Gastrocnemius medialis (tissue), 4 donors: ENCODE data around the gene CIDEB. TPM values are rescaled to one million over a fixed set of nuclear protein-coding genes. Genes with fewer than 3 reads are reported as not detected.

ENCODE experiments used
- ATAC-seq, 2 donors: fragments of 150-250 bp; one replicate each; pipeline ENCODE4 v1.9.1; 2016
- DNase-seq, 2 donors: peaks; one replicate each; pipeline ENCODE4 v3.0.0-alpha.2; 2019
- H3K27ac ChIP-seq, 4 donors: fragments of 200-600 bp; sonication (generic); 1 replicate in 1 of 4; 2 replicates in 3 of 4; pipeline ENCODE4 v1.5.1; 2016 to 2018; ENCODE audit warnings: mild to moderate bottlenecking in 2 of 4, moderate library complexity in 1 of 4
- H3K27me3 ChIP-seq, 3 donors: fragments of 200-600 bp; sonication (generic) in 2 of 3; 1 replicate in 1 of 3; 2 replicates in 2 of 3; pipeline versions ENCODE4 v1.5.1 to v1.6.0; 2016 to 2019; ENCODE audit warnings: mild to moderate bottlenecking in 1 of 3, moderate library complexity in 1 of 3
- H3K36me3 ChIP-seq, 2 donors: fragments of 200-600 bp; sonication (generic) in 1 of 2; one replicate each; pipeline ENCODE4 v1.5.1; 2017 to 2018
- H3K4me1 ChIP-seq, 2 donors: fragments of 200-600 bp; sonication (generic) in 1 of 2; one replicate each; pipeline ENCODE4 v1.5.1; 2016 to 2017; ENCODE audit warnings: mild to moderate bottlenecking in 2 of 2
- H3K4me3 ChIP-seq, 4 donors: fragments of 200-600 bp; sonication (generic) in 3 of 4; 1 replicate in 1 of 4; 2 replicates in 3 of 4; pipeline ENCODE4 v1.5.1; 2016 to 2019; ENCODE audit warnings: mild to moderate bottlenecking in 2 of 4
- H3K9me3 ChIP-seq, 3 donors: fragments of 200-600 bp; sonication (generic) in 2 of 3; 1 replicate in 1 of 3; 2 replicates in 2 of 3; pipeline ENCODE4 v1.5.1; 2016 to 2019
- CTCF ChIP-seq, 5 experiments: fragments of 450-650 bp in 3 of 5; fragments of 200-600 bp in 2 of 5; sonication (generic) in 2 of 5; IDR thresholded peaks in 4 of 5; conservative IDR thresholded peaks in 1 of 5; 1 replicate in 4 of 5; 2 replicates in 1 of 5; pipeline ENCODE4 v1.5.1; 2016 to 2019; ENCODE audit warnings: antibody characterized with exemption in 5 of 5, mild to moderate bottlenecking in 3 of 5, moderate library complexity in 3 of 5
- POLR2A ChIP-seq, 2 donors: fragments of 450-650 bp; IDR thresholded peaks; one replicate each; pipeline ENCODE4 v1.6.1; 2017; ENCODE audit warnings: antibody characterized with exemption in 2 of 2, mild to moderate bottlenecking in 2 of 2, moderate library complexity in 2 of 2
- in situ Hi-C, 4 donors: fragments of 200-750 bp; cut with MboI; loops; one replicate each; pipeline versions ENCODE4 v1.15.0 to v1.8.0; 2017; ENCODE audit warnings: low sequenced_read_pairs in 4 of 4
- intact Hi-C: fragments of 100-400 bp; cut with DNase I; formaldehyde crosslinking; loops from one replicate; pipeline ENCODE4 v1.15.1; 2023; ENCODE audit warnings: low total_unique reads
- total RNA-seq, 4 donors: library from RNA; depleted of rRNA; stranded (reverse); fragments of >200 nt; gene quantifications; one replicate each; pipeline versions ENCODE4 v1.1.0 to v1.2.3, GENCODE V29; 2016

CIDEB gene
- total RNA-seq, 4 donors from 2014 or later = 0.39 to 1.5 (median 0.88) TPM

- Histone ChIP-seq H3K27ac (no peak overlapping the region), H3K4me1 (no peaks in the 10 kb centered on the region), H3K9me3 (no peaks in the 10 kb centered on the region), H3K4me3 (no peak overlapping the region), H3K36me3 (no peaks in the 10 kb centered on the region), H3K27me3 (no peaks in the 10 kb centered on the region)
- TF ChIP-seq POLR2A (IDR thresholded peaks at IDR 0.05) = no peak
- ATAC-seq (no peak), DNase-seq (no peak)
- in situ Hi-C loops = no loop called here
- intact Hi-C loops = no loop called here
These were observed 17.3 kb upstream of the CIDEB start for GRCh38 chr14:24325041-24325530.

- DNase-seq (no peak), ATAC-seq (no peak)
- peaks cover 2 to 5% (median 4%) of the 10 kb centered on the region in 3 donors for H3K27me3 ChIP-seq
- TF ChIP-seq CTCF (IDR thresholded peaks at IDR 0.05 in 4 of 5, conservative IDR thresholded peaks at IDR 0.05 in 1 of 5) = no peak
- no peak for TF ChIP-seq POLR2A (IDR thresholded peaks at IDR 0.05)
- intact Hi-C loops = no loop called here
- H3K36me3 ChIP-seq = no peaks in the 10 kb centered on the region
- H3K4me3 ChIP-seq = no peak overlapping the region
- H3K4me1 ChIP-seq = no peaks in the 10 kb centered on the region
- H3K27ac ChIP-seq = no peak overlapping the region
- no peaks in the 10 kb centered on the region for H3K9me3 ChIP-seq
- in situ Hi-C loops = no loop called here
These were observed 16.2 kb upstream of the CIDEB start for GRCh38 chr14:24324024-24324423.

- in situ Hi-C loops = no loop called here
- DNase-seq (no peak), ATAC-seq (no peak)
- Histone ChIP-seq H3K4me1 (no peaks in the 10 kb centered on the region), H3K4me3 (no peak overlapping the region), H3K27ac (no peak overlapping the region), H3K36me3 (no peaks in the 10 kb centered on the region), H3K9me3 (no peaks in the 10 kb centered on the region), H3K27me3 (peaks cover 4 to 11% (median 8%) of the 10 kb centered on the region in 3 donors)
- intact Hi-C loops = no loop called here
- TF ChIP-seq CTCF (IDR thresholded peaks at IDR 0.05 in 4 of 5, conservative IDR thresholded peaks at IDR 0.05 in 1 of 5) = no peak
- TF ChIP-seq POLR2A (IDR thresholded peaks at IDR 0.05) = no peak
These were observed 15.6 kb upstream of the CIDEB start for GRCh38 chr14:24323341-24323740.

- peaks cover 8 to 18% (median 8%) of the 10 kb centered on the region in 3 donors for H3K27me3 ChIP-seq
- no peak overlapping the region for H3K27ac ChIP-seq
- H3K4me3 ChIP-seq = no peak overlapping the region
- in situ Hi-C loops = no loop called here
- no peaks in the 10 kb centered on the region for H3K36me3 ChIP-seq
- intact Hi-C loops = no loop called here
- DNase-seq (no peak), ATAC-seq (no peak)
- H3K4me1 ChIP-seq = no peaks in the 10 kb centered on the region
- H3K9me3 ChIP-seq = no peaks in the 10 kb centered on the region
- no peak for TF ChIP-seq POLR2A (IDR thresholded peaks at IDR 0.05)
- TF ChIP-seq CTCF (IDR thresholded peaks at IDR 0.05 in 4 of 5, conservative IDR thresholded peaks at IDR 0.05 in 1 of 5) = no peak
These were observed 14.9 kb upstream of the CIDEB start for GRCh38 chr14:24322672-24323071.

- TF ChIP-seq POLR2A (IDR thresholded peaks at IDR 0.05) (no peak), CTCF (IDR thresholded peaks at IDR 0.05 in 4 of 5, conservative IDR thresholded peaks at IDR 0.05 in 1 of 5) (no peak)
- in situ Hi-C loops = no loop called here
- H3K4me1 ChIP-seq = peaks cover 0 to 2% of the 10 kb centered on the region in 2 donors
- no peak overlapping the region for H3K4me3 ChIP-seq
- no peaks in the 10 kb centered on the region for H3K36me3 ChIP-seq
- no peak for DNase-seq
- peaks cover 11 to 31% (median 20%) of the 10 kb centered on the region in 3 donors for H3K27me3 ChIP-seq
- intact Hi-C loops = no loop called here
- no peaks in the 10 kb centered on the region for H3K9me3 ChIP-seq
- no peak for ATAC-seq
- H3K27ac ChIP-seq = no peak overlapping the region
These were observed 13.6 kb upstream of the CIDEB start for GRCh38 chr14:24321212-24321975.
